ENCODE results near the gene ATP4B.

ATP4B gene

DNA sequence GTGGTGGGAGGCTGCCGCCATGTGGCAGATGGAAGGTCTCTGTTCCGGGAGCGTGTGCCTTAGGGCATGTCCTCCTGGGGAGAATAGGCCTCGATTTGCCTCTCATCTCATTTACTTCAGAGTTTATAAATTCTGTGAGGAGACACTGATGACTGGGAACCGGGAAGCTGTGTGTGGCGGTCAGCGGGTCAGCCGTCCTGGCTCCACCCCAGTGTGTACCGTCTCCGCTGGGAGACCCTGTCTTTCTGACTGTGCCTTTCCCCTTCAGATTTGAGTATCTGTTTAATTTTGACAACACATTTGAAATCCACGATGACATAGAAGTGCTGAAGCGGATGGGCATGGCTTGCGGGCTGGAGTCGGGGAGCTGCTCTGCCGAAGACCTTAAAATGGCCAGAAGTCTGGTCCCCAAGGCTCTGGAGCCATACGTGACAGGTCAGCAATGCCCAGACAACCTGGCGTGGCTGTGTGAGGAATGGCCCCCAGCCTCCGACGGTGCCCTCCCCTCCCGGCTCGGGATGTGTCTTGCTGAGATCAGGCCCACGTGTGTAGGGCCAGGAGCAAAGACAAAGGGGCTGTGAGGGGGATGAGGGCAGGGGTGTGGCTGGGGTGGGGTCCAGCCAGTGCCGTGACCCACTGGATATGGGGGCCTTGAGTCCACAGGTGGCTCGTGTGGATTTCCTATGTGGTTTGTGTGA lies 21.6 kb downstream of the ATP4B start:
- H3K4me3 ChIP-seq (ENCODE audit: low read length), result no peak overlapping the region
- peaks cover 9% of the 10 kb centered on the region for H3K9me3 ChIP-seq (ENCODE audit: insufficient read depth, low read depth, low read length)
- no peak overlapping the region for H3K27ac ChIP-seq (ENCODE audit: low read length)
- H3K36me3 ChIP-seq (ENCODE audit: insufficient read depth, low read depth, low read length), result peaks cover 95% of the 10 kb centered on the region
- H3K27me3 ChIP-seq (ENCODE audit: insufficient read depth, low read length), result no peaks in the 10 kb centered on the region
- H3K4me1 ChIP-seq (ENCODE audit: insufficient read depth, low read length), result no peaks in the 10 kb centered on the region
- H3K9ac ChIP-seq (ENCODE audit: low read depth, low read length), result no peak overlapping the region

DNA sequence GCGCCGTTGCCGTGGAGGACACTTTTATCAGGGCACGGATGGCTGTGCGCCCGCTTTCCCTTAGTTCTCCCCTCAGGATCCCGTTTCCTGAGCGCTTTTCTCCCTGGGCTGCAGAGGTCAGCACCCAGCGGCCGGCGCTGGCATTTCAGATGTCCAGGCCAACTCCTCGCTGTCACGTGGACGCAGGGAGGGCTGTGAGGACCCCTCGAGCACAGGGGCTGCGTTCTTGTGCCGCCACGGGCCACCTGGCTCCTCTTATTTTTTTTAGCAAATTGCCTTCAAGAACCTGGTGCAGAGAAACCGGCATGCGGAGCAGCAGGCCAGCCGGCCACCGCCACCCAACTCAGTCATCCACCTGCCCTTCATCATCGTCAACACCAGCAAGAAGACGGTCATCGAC lies 22.3 kb downstream of the ATP4B start:
- no peaks in the 10 kb centered on the region for H3K4me1 ChIP-seq (ENCODE audit: insufficient read depth, low read length)
- H3K27ac ChIP-seq (ENCODE audit: low read length), result no peak overlapping the region
- no peak overlapping the region for H3K9ac ChIP-seq (ENCODE audit: low read depth, low read length)
- peaks cover 8% of the 10 kb centered on the region for H3K9me3 ChIP-seq (ENCODE audit: insufficient read depth, low read depth, low read length)
- H3K27me3 ChIP-seq (ENCODE audit: insufficient read depth, low read length), result no peaks in the 10 kb centered on the region
- peaks cover 96% of the 10 kb centered on the region for H3K36me3 ChIP-seq (ENCODE audit: insufficient read depth, low read depth, low read length)
- H3K4me3 ChIP-seq (ENCODE audit: low read length), result no peak overlapping the region

- peaks cover under 1% of the 10 kb centered on the region for H3K9me3 ChIP-seq (ENCODE audit: insufficient read depth, low read depth, low read length)
- H3K4me3 ChIP-seq (ENCODE audit: low read length), result no peak overlapping the region
- peaks cover 91% of the 10 kb centered on the region for H3K36me3 ChIP-seq (ENCODE audit: insufficient read depth, low read depth, low read length)
- no peaks in the 10 kb centered on the region for H3K4me1 ChIP-seq (ENCODE audit: insufficient read depth, low read length)
- no peaks in the 10 kb centered on the region for H3K27me3 ChIP-seq (ENCODE audit: insufficient read depth, low read length)
- no peak overlapping the region for H3K27ac ChIP-seq (ENCODE audit: low read length)
- H3K9ac ChIP-seq (ENCODE audit: low read depth, low read length), result no peak overlapping the region
Observed at GRCh38 chr13:113635048-113635420, 23.0 kb downstream of the ATP4B start.

- Histone ChIP-seq H3K9me3 (ENCODE audit: insufficient read depth, low read depth, low read length) (no peaks in the 10 kb centered on the region; the same call in 1 of the 2 replicates), H3K4me1 (ENCODE audit: insufficient read depth, low read length) (no peaks in the 10 kb centered on the region), H3K36me3 (ENCODE audit: insufficient read depth, low read depth, low read length) (peaks cover 91% of the 10 kb centered on the region), H3K27ac (ENCODE audit: low read length) (no peak overlapping the region), H3K4me3 (ENCODE audit: low read length) (no peak overlapping the region), H3K9ac (ENCODE audit: low read depth, low read length) (no peak overlapping the region), H3K27me3 (ENCODE audit: insufficient read depth, low read length) (no peaks in the 10 kb centered on the region)
Observed at GRCh38 chr13:113634279-113635047, 23.5 kb downstream of the ATP4B start.

GRCh38 chr13:113633485-113633873 lies 24.5 kb downstream of the ATP4B start:
- Histone ChIP-seq H3K4me1 (ENCODE audit: insufficient read depth, low read length) (no peaks in the 10 kb centered on the region), H3K27me3 (ENCODE audit: insufficient read depth, low read length) (no peaks in the 10 kb centered on the region), H3K4me3 (ENCODE audit: low read length) (no peak overlapping the region), H3K27ac (ENCODE audit: low read length) (no peak overlapping the region), H3K9ac (ENCODE audit: low read depth, low read length) (no peak overlapping the region), H3K9me3 (ENCODE audit: insufficient read depth, low read depth, low read length) (no peaks in the 10 kb centered on the region; the same call in 1 of the 2 replicates), H3K36me3 (ENCODE audit: insufficient read depth, low read depth, low read length) (peaks cover 91% of the 10 kb centered on the region)

DNA sequence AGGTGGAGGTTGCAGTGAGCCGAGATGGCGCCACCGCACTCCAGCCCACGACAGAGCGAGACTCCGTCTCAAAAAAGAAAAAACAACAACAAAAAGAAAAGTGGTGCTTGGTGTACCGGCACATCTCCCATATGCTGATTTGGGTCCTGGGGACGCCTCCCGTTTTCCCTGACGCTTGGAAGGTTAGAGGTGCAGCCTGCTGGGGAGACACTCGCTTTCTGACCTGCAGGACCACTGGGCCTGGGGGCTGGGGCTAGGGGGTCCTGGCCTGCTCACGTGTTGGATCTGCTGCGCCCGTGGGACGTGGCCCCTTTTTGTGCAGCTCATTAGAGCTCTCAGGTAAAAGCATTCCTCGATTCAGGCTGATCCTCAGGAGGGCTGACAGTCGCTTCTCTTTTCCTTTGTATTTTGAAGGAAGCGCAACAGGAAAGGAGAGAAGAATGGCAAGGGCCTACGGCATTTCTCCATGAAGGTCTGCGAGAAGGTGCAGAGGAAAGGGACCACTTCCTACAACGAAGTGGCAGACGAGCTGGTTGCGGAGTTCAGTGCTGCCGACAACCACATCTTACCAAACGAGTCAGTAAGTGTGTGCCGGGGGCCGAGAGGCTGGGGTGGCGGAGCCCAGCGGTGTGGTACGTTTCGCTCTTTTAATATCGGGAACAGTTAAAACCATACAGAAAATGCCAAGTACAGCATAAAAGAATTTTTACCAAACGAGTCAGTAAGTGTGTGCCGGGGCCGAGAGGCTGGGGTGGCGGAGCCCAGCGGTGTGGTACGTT lies 25.1 kb downstream of the ATP4B start:
- Histone ChIP-seq H3K4me1 (ENCODE audit: insufficient read depth, low read length) (no peaks in the 10 kb centered on the region), H3K27me3 (ENCODE audit: insufficient read depth, low read length) (no peaks in the 10 kb centered on the region), H3K9ac (ENCODE audit: low read depth, low read length) (no peak overlapping the region), H3K36me3 (ENCODE audit: insufficient read depth, low read depth, low read length) (peaks cover 91% of the 10 kb centered on the region), H3K4me3 (ENCODE audit: low read length) (no peak overlapping the region), H3K27ac (ENCODE audit: low read length) (no peak overlapping the region), H3K9me3 (ENCODE audit: insufficient read depth, low read depth, low read length) (no peaks in the 10 kb centered on the region)

DNA sequence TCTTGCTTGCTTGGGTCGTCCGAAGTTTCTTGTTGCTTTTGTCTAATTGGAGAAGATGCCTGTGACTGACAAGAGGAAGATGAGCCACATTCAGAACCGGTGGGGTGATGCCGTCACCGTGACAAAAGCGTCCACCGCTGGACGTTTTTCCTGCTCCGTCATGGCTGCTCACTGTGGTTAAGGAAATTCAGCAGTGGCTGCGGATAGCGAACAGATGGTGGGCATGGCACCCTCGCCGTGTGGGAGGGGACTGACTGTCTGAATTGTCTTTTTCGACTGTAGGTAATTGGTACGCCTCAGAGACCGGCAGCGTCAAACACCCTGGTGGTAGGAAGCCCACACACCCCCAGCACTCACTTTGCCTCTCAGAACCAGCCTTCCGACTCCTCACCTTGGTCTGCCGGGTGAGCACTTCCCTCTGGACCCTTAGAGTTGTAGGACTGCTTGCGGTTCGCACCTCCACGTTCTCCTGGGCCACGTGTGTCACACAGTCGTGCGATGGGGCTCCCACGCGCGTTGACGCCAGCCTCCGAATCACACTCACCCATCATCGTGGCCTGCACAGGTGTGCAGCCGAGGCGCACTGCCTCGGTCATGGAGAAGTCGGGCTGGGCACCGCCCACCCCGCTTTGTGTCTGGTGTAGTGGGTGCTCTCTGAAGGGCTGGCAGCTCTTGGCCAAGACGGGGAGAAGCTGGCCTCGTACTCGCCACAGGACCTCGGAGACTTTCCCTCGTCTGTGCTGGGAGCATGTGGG lies 26.5 kb downstream of the ATP4B start:
- no peak overlapping the region for H3K4me3 ChIP-seq (ENCODE audit: low read length)

DNA sequence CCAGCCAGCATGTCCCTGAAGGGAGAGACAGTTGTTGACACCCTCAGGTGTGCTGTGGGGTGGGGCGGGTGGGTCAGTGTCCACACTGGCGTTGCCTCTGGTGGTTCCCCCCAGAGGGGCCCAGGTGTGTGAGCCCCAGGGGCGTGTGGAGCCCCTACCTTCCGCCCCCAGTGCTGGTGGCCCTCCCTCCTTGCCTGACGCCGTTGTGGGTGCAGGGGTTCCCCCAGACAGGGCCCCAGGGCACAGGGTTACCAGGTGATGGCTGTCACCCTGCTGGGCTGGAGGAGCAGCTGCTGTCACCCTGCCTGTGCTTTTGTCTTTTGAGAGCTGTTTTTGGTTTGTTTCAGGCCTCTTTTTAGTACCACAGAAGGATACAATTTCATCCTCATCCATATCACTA lies 27.2 kb downstream of the ATP4B start:
- Histone ChIP-seq H3K4me1 (ENCODE audit: insufficient read depth, low read length) (no peaks in the 10 kb centered on the region), H3K27ac (ENCODE audit: low read length) (no peak overlapping the region), H3K9me3 (ENCODE audit: insufficient read depth, low read depth, low read length) (no peaks in the 10 kb centered on the region), H3K36me3 (ENCODE audit: insufficient read depth, low read depth, low read length) (peaks cover 87% of the 10 kb centered on the region), H3K4me3 (ENCODE audit: low read length) (no peak overlapping the region), H3K9ac (ENCODE audit: low read depth, low read length) (no peak overlapping the region), H3K27me3 (ENCODE audit: insufficient read depth, low read length) (no peaks in the 10 kb centered on the region)

More for the DNA sequence above, 26.5 kb downstream of the ATP4B start:
- H3K36me3 ChIP-seq (ENCODE audit: insufficient read depth, low read depth, low read length), result peaks cover 89% of the 10 kb centered on the region
- H3K27ac ChIP-seq (ENCODE audit: low read length), result no peak overlapping the region
- H3K9me3 ChIP-seq (ENCODE audit: insufficient read depth, low read depth, low read length), result no peaks in the 10 kb centered on the region
- H3K4me1 ChIP-seq (ENCODE audit: insufficient read depth, low read length), result no peaks in the 10 kb centered on the region
- H3K9ac ChIP-seq (ENCODE audit: low read depth, low read length), result no peak overlapping the region
- no peaks in the 10 kb centered on the region for H3K27me3 ChIP-seq (ENCODE audit: insufficient read depth, low read length)

DNA sequence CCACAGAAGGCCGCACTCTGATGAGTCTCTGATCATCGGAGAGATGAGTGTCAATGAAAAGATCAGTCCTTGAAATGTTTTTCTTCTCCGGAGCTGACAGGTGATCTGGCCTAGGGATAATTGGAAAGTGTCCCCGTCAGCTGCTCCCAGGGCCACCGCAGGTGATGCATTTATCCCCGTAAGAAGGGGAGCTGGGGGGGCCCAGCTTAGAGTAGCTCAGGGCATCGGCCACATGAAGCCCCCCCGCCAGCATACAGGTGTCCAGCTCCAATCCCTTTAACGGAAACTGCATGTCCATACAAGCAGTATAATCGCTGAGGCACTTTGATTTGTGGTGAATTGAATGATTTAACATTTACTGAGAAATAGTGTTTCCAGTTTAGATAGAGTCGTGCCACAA lies 27.7 kb downstream of the ATP4B start:
- H3K9ac ChIP-seq (ENCODE audit: low read depth, low read length), result no peak overlapping the region
- no peaks in the 10 kb centered on the region for H3K27me3 ChIP-seq (ENCODE audit: insufficient read depth, low read length)
- H3K9me3 ChIP-seq (ENCODE audit: insufficient read depth, low read depth, low read length), result no peaks in the 10 kb centered on the region
- H3K4me1 ChIP-seq (ENCODE audit: insufficient read depth, low read length), result no peaks in the 10 kb centered on the region
- peaks cover 82% of the 10 kb centered on the region for H3K36me3 ChIP-seq (ENCODE audit: insufficient read depth, low read depth, low read length)
- no peak overlapping the region for H3K4me3 ChIP-seq (ENCODE audit: low read length)
- H3K27ac ChIP-seq (ENCODE audit: low read length), result no peak overlapping the region

- Histone ChIP-seq H3K4me3 (ENCODE audit: low read length) (no peak overlapping the region), H3K36me3 (ENCODE audit: insufficient read depth, low read depth, low read length) (peaks cover 78% of the 10 kb centered on the region), H3K9me3 (ENCODE audit: insufficient read depth, low read depth, low read length) (no peaks in the 10 kb centered on the region), H3K27ac (ENCODE audit: low read length) (no peak overlapping the region), H3K4me1 (ENCODE audit: insufficient read depth, low read length) (no peaks in the 10 kb centered on the region), H3K27me3 (ENCODE audit: insufficient read depth, low read length) (no peaks in the 10 kb centered on the region), H3K9ac (ENCODE audit: low read depth, low read length) (no peak overlapping the region)
Observed at GRCh38 chr13:113629866-113630265, 28.1 kb downstream of the ATP4B start.
